GM21786 (cell line): ENCODE measurements around the gene GRPEL1.

Source experiments
- ATAC-seq: cut with Tn5 transposase; IDR thresholded peaks from one replicate; pipeline ENCODE4 v1.9.1; 2021; ENCODE audit not compliant: unreplicated experiment

GRPEL1 gene

GRCh38 chr4:7066493-7066892, 1.4 kb downstream of the GRPEL1 start:
- no peak for ATAC-seq

GRCh38 chr4:7066006-7066405, 1.9 kb downstream of the GRPEL1 start:
- no peak for ATAC-seq

GRCh38 chr4:7063362-7063761, 4.5 kb downstream of the GRPEL1 start:
- no peak for ATAC-seq

- ATAC-seq, result no peak
Observed at GRCh38 chr4:7062816-7063215, 5.0 kb downstream of the GRPEL1 start.

GRCh38 chr4:7061815-7062214, 6.0 kb downstream of the GRPEL1 start:
- ATAC-seq, result no peak

- no peak for ATAC-seq
Observed at GRCh38 chr4:7060346-7061150, 7.3 kb downstream of the GRPEL1 start.

GRCh38 chr4:7059662-7060061, 8.2 kb downstream of the GRPEL1 start:
- no peak for ATAC-seq

GRCh38 chr4:7058792-7059191, 9.1 kb downstream of the GRPEL1 start:
- ATAC-seq, result no peak

- no peak for ATAC-seq
Observed at GRCh38 chr4:7055990-7056325, 11.9 kb downstream of the GRPEL1 start.

- no peak for ATAC-seq
Observed at GRCh38 chr4:7055111-7055989, 12.5 kb downstream of the GRPEL1 start.

GRCh38 chr4:7054106-7054880, 13.6 kb downstream of the GRPEL1 start:
- ATAC-seq, result no peak

GRCh38 chr4:7052923-7053715, 14.7 kb downstream of the GRPEL1 start:
- ATAC-seq, result no peak

- ATAC-seq, result no peak
Observed at GRCh38 chr4:7052313-7052712, 15.6 kb downstream of the GRPEL1 start.

GRCh38 chr4:7051905-7052304, 16.0 kb downstream of the GRPEL1 start:
- ATAC-seq, result no peak

GRCh38 chr4:7051144-7051495, 16.7 kb downstream of the GRPEL1 start:
- ATAC-seq, result no peak

GRCh38 chr4:7050481-7051143, 17.3 kb downstream of the GRPEL1 start:
- no peak for ATAC-seq

- no peak for ATAC-seq
Observed at GRCh38 chr4:7049739-7050138, 18.1 kb downstream of the GRPEL1 start.

GRCh38 chr4:7049295-7049694, 18.6 kb downstream of the GRPEL1 start:
- no peak for ATAC-seq

- ATAC-seq, result no peak
Observed at GRCh38 chr4:7048642-7049041, 19.2 kb downstream of the GRPEL1 start.

- no peak for ATAC-seq
Observed at GRCh38 chr4:7046971-7047370, 20.9 kb downstream of the GRPEL1 start.
